ENCODE data around the gene SLC6A12. TPM values are rescaled to one million over a fixed set of nuclear protein-coding genes. Genes with fewer than 3 reads are reported as not detected.

Gene SLC6A12
- total and polyA plus RNA-seq, 2 donors (not counting 3 experiments of a cell fraction or from before 2014, with no cell fraction given): not detected

- DNase-seq (ENCODE audit: low read depth, low spot score): no peak
- no peaks in the 10 kb centered on the region for H3K79me2 ChIP-seq (ENCODE audit: control insufficient read depth, insufficient read depth, low read length)
- BruUV-seq (replicated peaks): no TSS peak
- H2AFZ ChIP-seq (ENCODE audit: low read depth, low read length): no peak overlapping the region
- ChIA-PET CTCF (no interaction called here), POLR2A (no interaction called here)
- FAIRE-seq: no peak
- dilution Hi-C loops (cut with MboI; ENCODE audit: extremely low pct_ligation_motif_present, low sequenced_read_pairs) (no loop called here), intact Hi-C loops (cut with micrococcal nuclease) (no loop called here)
- H3K4me3 ChIP-seq (replicated peaks in 1 of 3; ENCODE audit: insufficient read depth in 1 of 3, low read depth in 1 of 3, low read length in 3 of 3): no peak overlapping the region
- H3K36me3 ChIP-seq (ENCODE audit: control insufficient read depth in 2 of 2, extremely low read depth in 1 of 2, insufficient read depth in 2 of 2, low read length in 2 of 2): no peaks in the 10 kb centered on the region
- no peaks in the 10 kb centered on the region for H3K4me1 ChIP-seq (ENCODE audit: control insufficient read depth, extremely low read depth, insufficient read depth, low read length)
- H3K9me3 ChIP-seq (replicated peaks; ENCODE audit: control insufficient read depth, insufficient read depth, low read length): no peaks in the 10 kb centered on the region
- peaks cover 0 to under 1% of the 10 kb centered on the region in 2 experiments for H3K27me3 ChIP-seq (ENCODE audit: control insufficient read depth in 2 of 2, insufficient read depth in 2 of 2, low read length in 2 of 2)
- no peaks in the 10 kb centered on the region for H4K20me1 ChIP-seq (replicated peaks; ENCODE audit: control insufficient read depth, extremely low read depth, insufficient read depth, low read length)
- H3K9me1 ChIP-seq (replicated peaks; ENCODE audit: control insufficient read depth, extremely low read depth, insufficient read depth, low read length): no peaks in the 10 kb centered on the region
- TF ChIP-seq POLR2AphosphoS5 (IDR thresholded peaks at IDR 0.05; ENCODE audit: insufficient read depth, low read depth, low read length) (no peak), JUN (IDR thresholded peaks at IDR 0.05; ENCODE audit: borderline replicate concordance, insufficient read depth, insufficient read length, low read depth) (no peak), POLR2A (IDR thresholded peaks at IDR 0.05; ENCODE audit: low read depth, low read length) (no peak), MYC (IDR thresholded peaks at IDR 0.05; ENCODE audit: low read depth, low read length) (no peak), MAX (IDR thresholded peaks at IDR 0.05; ENCODE audit: insufficient read depth, insufficient read length) (no peak), CTCF (IDR thresholded peaks at IDR 0.05; ENCODE audit: extremely low read depth in 1 of 2, insufficient read depth in 1 of 2, low read depth in 1 of 2, low read length in 2 of 2) (no peak), GATA2 (IDR thresholded peaks at IDR 0.05; ENCODE audit: insufficient read depth, insufficient read length, low read depth, low read length) (no peak)
- H3K9ac ChIP-seq (replicated peaks; ENCODE audit: extremely low read depth, insufficient read depth, low read length): no peak overlapping the region
- H3K4me2 ChIP-seq (ENCODE audit: insufficient read depth, low read length): no peak overlapping the region
- H3K27ac ChIP-seq (ENCODE audit: insufficient read depth, low read depth, low read length): no peak overlapping the region
Measured at GRCh38 chr12:177336-177979, 36.5 kb downstream of the SLC6A12 start.

All from endothelial cell of umbilical vein (primary cell).